GM12864 (cell line): ENCODE results near the gene SLC30A10.

ENCODE experiments used
- DNase-seq: peaks from one replicate; pipeline ENCODE4 v3.0.0-alpha.2; 2011; ENCODE audit warnings: low read depth
- H3K4me3 ChIP-seq: 2 replicates; pipeline ENCODE4 v1.5.1; 2011; ENCODE audit warnings: mild to moderate bottlenecking, low read depth, low read length, control low read depth
- CTCF ChIP-seq: IDR thresholded peaks from 2 replicates; pipeline ENCODE4 v1.5.1; 2011; ENCODE audit warnings: low read depth, mild to moderate bottlenecking, moderate library complexity, low read length, control low read depth, inconsistent platforms; ENCODE audit errors: missing control alignments

The SLC30A10 gene

GRCh38 chr1:219927956-219928790 lies at the start of gene SLC30A10:
TSS of gene SLC30A10 (minus strand) at chr1:219928557. CDS start at chr1:219928440, 117 bp downstream.
- peak; percentile 1 for TF ChIP-seq CTCF
- peak within 1 kb of the TSS; percentile 41 for H3K4me3 ChIP-seq
- DNase-seq: no peak

- DNase-seq: no peak
- TF ChIP-seq CTCF: no peak
- no peak overlapping the region for H3K4me3 ChIP-seq
Measured at GRCh38 chr1:219973213-219973612, 44.9 kb upstream of the SLC30A10 start.

- DNase-seq: no peak
- H3K4me3 ChIP-seq: no peak overlapping the region
- TF ChIP-seq CTCF: no peak
Measured at GRCh38 chr1:219967361-219967760, 39.0 kb upstream of the SLC30A10 start.

GRCh38 chr1:219966071-219966349 lies 37.7 kb upstream of the SLC30A10 start:
- TF ChIP-seq CTCF: no peak
- H3K4me3 ChIP-seq: no peak overlapping the region
- no peak for DNase-seq

- DNase-seq: no peak
- no peak overlapping the region for H3K4me3 ChIP-seq
- TF ChIP-seq CTCF: no peak
Measured at GRCh38 chr1:219965285-219966070, 37.1 kb upstream of the SLC30A10 start.

- no peak for TF ChIP-seq CTCF
Measured at GRCh38 chr1:219963432-219963831, 35.1 kb upstream of the SLC30A10 start.

More at GRCh38 chr1:219963432-219963831, 35.1 kb upstream of the SLC30A10 start:
- DNase-seq: no peak
- no peak overlapping the region for H3K4me3 ChIP-seq
